PC-3 (cell line): ENCODE data around the gene RGS12. TPM values are rescaled to one million over a fixed set of nuclear protein-coding genes. Genes with fewer than 3 reads are reported as not detected.
"Not testable (repeated sequence)": the region's sequence is repeated elsewhere in the genome, so short reads cannot be mapped to it uniquely, and the experiment has no call there.

Experiments
- ATAC-seq: fragments of 200-7000 bp; cut with Tn5 transposase; 2 replicates; pipeline ENCODE4 v1.9.1; 2020; ENCODE audit warnings: mild to moderate bottlenecking, moderate library complexity
- BruUV-seq: library from RNA; stranded (reverse); fragments of 400-500 nt; replicated peaks from 2 replicates; lab custom pipeline; 2021; lab: Mats Ljungman, UMichigan
- CTCF ChIA-PET: fragments of 300-600 bp; sonication (Branson Sonifier 250); formaldehyde crosslinking; loops from one replicate; lab custom pipeline; 2022; ENCODE audit warnings: antibody characterized with exemption; lab: Charles Lee
- POLR2A ChIA-PET: fragments of 300-600 bp; sonication (Branson Sonifier 250); formaldehyde crosslinking; loops from one replicate; lab custom pipeline; 2022; ENCODE audit warnings: antibody characterized with exemption; ENCODE audit not compliant: unreplicated experiment; lab: Charles Lee
- DNase-seq: peaks from one replicate; pipeline ENCODE4 v3.0.0-alpha.2; 2015
- H2AFZ ChIP-seq: fragments of 300-600 bp; sonication (generic); 2 replicates; pipeline ENCODE4 v1.6.0; 2016; ENCODE audit warnings: antibody characterized with exemption, low read length
- H3F3A ChIP-seq: fragments of 300-600 bp; sonication (generic); one replicate; pipeline ENCODE4 v1.6.0; 2017; ENCODE audit warnings: antibody characterized with exemption, low read length, control low read depth, mild to moderate bottlenecking; ENCODE audit not compliant: unreplicated experiment
- H3K27ac ChIP-seq: fragments of 300-600 bp; sonication (generic); 2 replicates; pipeline ENCODE4 v1.5.1; 2016; ENCODE audit warnings: mild to moderate bottlenecking, low read length
- H3K27me3 ChIP-seq: fragments of 300-600 bp; sonication (generic); 2 replicates; pipeline ENCODE4 v1.6.1; 2016; ENCODE audit warnings: low read length, mixed read lengths
- H3K36me3 ChIP-seq: fragments of 300-600 bp; sonication (generic); 2 replicates; pipeline ENCODE4 v1.6.1; 2016; ENCODE audit warnings: low read depth, mixed run types, low read length, mixed read lengths
- H3K4me1 ChIP-seq: fragments of 300-600 bp; sonication (generic); 2 replicates; pipeline ENCODE4 v1.5.1; 2016; ENCODE audit warnings: low read length; ENCODE audit not compliant: insufficient read depth
- H3K4me2 ChIP-seq: fragments of 300-600 bp; sonication (generic); 2 replicates; pipeline ENCODE4 v1.6.0; 2016; ENCODE audit warnings: low read length
- H3K4me3 ChIP-seq: fragments of 300-600 bp; sonication (generic); 2 replicates; pipeline ENCODE4 v1.5.1; 2016; ENCODE audit warnings: mild to moderate bottlenecking, low read length, mixed read lengths
- H3K79me2 ChIP-seq: fragments of 300-600 bp; sonication (generic); 2 replicates; pipeline ENCODE4 v1.6.1; 2017; ENCODE audit warnings: low read length, mixed read lengths
- H3K9ac ChIP-seq: fragments of 300-600 bp; sonication (generic); 2 replicates; pipeline ENCODE4 v1.6.0; 2016; ENCODE audit warnings: mild to moderate bottlenecking, low read length
- H3K9me2 ChIP-seq: fragments of 300-600 bp; sonication (generic); replicated peaks from 2 replicates; pipeline ENCODE4 v1.6.1; 2016; ENCODE audit warnings: mixed run types, low read length, mixed read lengths
- H3K9me3 ChIP-seq: fragments of 300-600 bp; sonication (generic); 2 replicates; pipeline ENCODE4 v1.6.1; 2016; ENCODE audit warnings: low read length, mixed read lengths
- H4K20me1 ChIP-seq: fragments of 300-600 bp; sonication (generic); 2 replicates; pipeline ENCODE4 v1.6.1; 2016; ENCODE audit warnings: low read length, mixed read lengths
- EZH2 ChIP-seq: fragments of 300-600 bp; sonication (generic); IDR thresholded peaks from one replicate; pipeline ENCODE4 v1.6.1; 2017; ENCODE audit warnings: antibody characterized with exemption, mild to moderate bottlenecking, low read length; ENCODE audit not compliant: unreplicated experiment
- EZH2phosphoT487 ChIP-seq: fragments of 300-600 bp; sonication (generic); IDR thresholded peaks from 2 replicates; pipeline ENCODE4 v1.6.1; 2018; ENCODE audit warnings: mild to moderate bottlenecking, antibody characterized with exemption, low read length, borderline replicate concordance
- intact Hi-C: fragments of 100-400 bp; cut with micrococcal nuclease; formaldehyde crosslinking; loops from 2 replicates; pipeline ENCODE4 v1.9.0; 2023
- total RNA-seq: library from RNA; depleted of rRNA; stranded (reverse); fragments of >200 nt; gene quantifications from 2 replicates; pipeline ENCODE4 v1.2.3, GENCODE V29; 2014
- TF ChIP-seq, protein P1 (sequence below): fragments of 300-600 bp; sonication (generic); conservative IDR thresholded peaks from 2 replicates; pipeline ENCODE4 v1.5.1; 2017; ENCODE audit warnings: antibody characterized with exemption, low read depth, mild to moderate bottlenecking, low read length

RGS12 gene
- total RNA-seq, 1 experiment from 2014 or later = 10.3 TPM

DNA sequence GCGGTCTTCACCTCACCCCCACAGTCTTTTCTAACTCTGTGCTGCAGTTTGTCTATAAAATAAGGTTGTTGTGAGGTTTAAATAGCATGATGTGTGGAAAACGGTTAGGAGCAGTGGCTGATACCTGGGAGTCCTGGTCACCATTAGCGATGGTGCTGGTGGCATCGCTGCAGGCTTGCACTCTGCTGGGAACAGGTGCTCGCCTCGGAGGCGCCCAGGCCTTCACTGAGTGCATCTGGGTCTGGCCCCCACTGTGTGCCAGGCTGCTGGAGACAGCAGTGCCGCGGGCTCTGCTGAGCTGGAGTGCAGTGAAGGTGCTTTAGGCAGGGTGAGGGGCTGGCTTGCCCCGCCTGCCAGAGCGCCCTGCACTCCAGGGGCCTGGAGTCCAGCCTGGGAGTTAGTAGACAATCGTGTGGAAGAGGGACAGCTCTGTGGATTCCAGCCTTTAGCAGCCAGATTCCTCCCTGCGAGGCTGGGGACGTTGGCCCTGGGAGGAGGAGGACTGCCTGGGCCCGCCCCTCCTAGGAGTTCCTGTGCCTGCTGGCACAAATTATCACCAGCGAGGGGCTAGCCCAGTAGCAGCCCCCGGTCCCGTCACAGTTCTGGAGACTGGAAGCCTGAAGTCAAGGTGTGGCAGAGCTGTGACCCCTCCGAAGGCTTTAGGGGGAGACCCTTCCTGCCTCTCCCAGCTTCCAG, 7.3 kb downstream of the RGS12 start:
- Histone ChIP-seq H3K36me3 (no peaks in the 10 kb centered on the region), H4K20me1 (no peaks in the 10 kb centered on the region), H3K9me2 (no peaks in the 10 kb centered on the region), H3K9ac (no peak overlapping the region), H3K79me2 (0 out of 2 replicates have a peak, but pooled peaks cover 3% of the 10 kb centered on the region), H3K4me3 (no peak overlapping the region), H3K9me3 (no peaks in the 10 kb centered on the region), H3F3A (no peaks in the 10 kb centered on the region), H2AFZ (no peak overlapping the region), H3K27ac (no peak overlapping the region), H3K4me1 (no peaks in the 10 kb centered on the region), H3K27me3 (no peaks in the 10 kb centered on the region), H3K4me2 (no peak overlapping the region)
- BruUV-seq = no TSS peak
- POLR2A ChIA-PET = no interaction called here
- TF ChIP-seq EZH2phosphoT487 (no peak), EZH2 (no peak)
- TF ChIP-seq, protein P1, sequence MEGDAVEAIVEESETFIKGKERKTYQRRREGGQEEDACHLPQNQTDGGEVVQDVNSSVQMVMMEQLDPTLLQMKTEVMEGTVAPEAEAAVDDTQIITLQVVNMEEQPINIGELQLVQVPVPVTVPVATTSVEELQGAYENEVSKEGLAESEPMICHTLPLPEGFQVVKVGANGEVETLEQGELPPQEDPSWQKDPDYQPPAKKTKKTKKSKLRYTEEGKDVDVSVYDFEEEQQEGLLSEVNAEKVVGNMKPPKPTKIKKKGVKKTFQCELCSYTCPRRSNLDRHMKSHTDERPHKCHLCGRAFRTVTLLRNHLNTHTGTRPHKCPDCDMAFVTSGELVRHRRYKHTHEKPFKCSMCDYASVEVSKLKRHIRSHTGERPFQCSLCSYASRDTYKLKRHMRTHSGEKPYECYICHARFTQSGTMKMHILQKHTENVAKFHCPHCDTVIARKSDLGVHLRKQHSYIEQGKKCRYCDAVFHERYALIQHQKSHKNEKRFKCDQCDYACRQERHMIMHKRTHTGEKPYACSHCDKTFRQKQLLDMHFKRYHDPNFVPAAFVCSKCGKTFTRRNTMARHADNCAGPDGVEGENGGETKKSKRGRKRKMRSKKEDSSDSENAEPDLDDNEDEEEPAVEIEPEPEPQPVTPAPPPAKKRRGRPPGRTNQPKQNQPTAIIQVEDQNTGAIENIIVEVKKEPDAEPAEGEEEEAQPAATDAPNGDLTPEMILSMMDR = no peak
- intact Hi-C loops = no loop called here
- CTCF ChIA-PET = no interaction called here
- DNase-seq = no peak
- ATAC-seq = no peak

DNA sequence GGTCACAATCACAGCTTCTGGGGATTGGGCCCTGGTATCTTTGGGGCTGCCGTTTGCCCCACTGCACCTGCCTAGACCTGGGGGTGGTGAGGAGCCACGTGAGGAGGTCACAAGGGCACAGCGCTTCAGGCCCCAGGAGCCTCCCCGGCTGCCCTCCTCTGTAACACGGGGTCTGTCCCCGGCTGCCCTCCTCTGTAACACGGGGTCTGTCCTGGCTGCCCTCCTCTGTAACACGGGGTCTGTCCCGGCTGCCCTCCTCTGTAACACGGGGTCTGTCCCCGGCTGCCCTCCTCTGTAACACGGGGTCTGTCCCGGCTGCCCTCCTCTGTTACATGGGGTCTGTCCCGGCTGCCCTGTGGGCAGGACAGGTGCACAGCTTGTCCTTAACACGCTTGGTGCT, 8.1 kb downstream of the RGS12 start:
- ATAC-seq, BruUV-seq, POLR2A ChIA-PET, H3K4me3 ChIP-seq, CTCF ChIA-PET, H2AFZ ChIP-seq, H3K79me2 ChIP-seq, H3K4me1 ChIP-seq, H3K36me3 ChIP-seq, H3K27me3 ChIP-seq, H3K27ac ChIP-seq, intact Hi-C loops, DNase-seq, H3K9me2 ChIP-seq, H3K4me2 ChIP-seq, H3K9ac ChIP-seq, H4K20me1 ChIP-seq, H3F3A ChIP-seq, H3K9me3 ChIP-seq: not testable (repeated sequence)

DNA sequence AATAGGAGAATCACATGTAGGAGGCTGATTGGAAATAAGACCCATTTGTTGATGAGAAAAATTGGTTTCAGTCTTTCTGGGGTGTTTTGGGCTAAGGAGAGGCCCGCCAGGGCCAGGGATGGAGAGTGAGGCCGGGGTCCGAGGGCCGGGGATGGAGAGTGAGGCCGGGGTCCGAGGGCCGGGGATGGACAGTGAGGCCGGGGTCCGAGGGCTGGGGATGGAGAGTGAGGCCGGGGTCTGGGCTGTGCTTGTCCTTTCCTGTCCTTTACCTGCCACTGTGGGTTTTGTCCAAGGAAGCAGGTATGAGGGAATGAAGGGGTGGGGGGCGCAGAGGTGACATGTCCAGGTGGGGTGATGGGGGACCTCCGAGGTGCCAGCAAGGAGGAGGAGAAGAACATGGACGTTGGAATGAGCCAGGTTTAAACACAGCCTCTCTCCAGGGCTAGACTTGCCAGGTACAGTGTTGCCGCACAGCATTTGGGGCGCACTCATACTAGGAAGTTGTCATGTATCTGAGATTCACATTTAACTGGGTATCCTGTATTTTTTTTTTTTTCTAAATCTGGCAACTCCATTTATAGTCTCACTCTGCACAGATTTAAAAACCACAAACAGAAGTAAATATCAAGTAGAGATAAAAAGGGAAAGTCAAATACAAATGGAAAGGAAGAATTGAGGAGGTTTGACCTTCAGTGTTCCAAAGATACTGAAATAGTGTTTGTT, 8.8 kb downstream of the RGS12 start:
- H3K9me2 ChIP-seq = no peaks in the 10 kb centered on the region
- 0 out of 2 replicates have a peak, but pooled peaks cover 3% of the 10 kb centered on the region for H3K79me2 ChIP-seq
- H3K4me3 ChIP-seq = no peak overlapping the region
- H2AFZ ChIP-seq = no peak overlapping the region
- DNase-seq = no peak
- no peaks in the 10 kb centered on the region for H3K36me3 ChIP-seq
- TF ChIP-seq EZH2 (no peak), EZH2phosphoT487 (no peak)
- H3K4me2 ChIP-seq = no peak overlapping the region
- H3K27me3 ChIP-seq = no peaks in the 10 kb centered on the region
- intact Hi-C loops = no loop called here
- ChIA-PET CTCF (no interaction called here), POLR2A (no interaction called here)
- H4K20me1 ChIP-seq = no peaks in the 10 kb centered on the region
- no peaks in the 10 kb centered on the region for H3K9me3 ChIP-seq
- no peak for ATAC-seq
- no TSS peak for BruUV-seq
- no peaks in the 10 kb centered on the region for H3F3A ChIP-seq
- H3K9ac ChIP-seq = no peak overlapping the region
- H3K27ac ChIP-seq = no peak overlapping the region
- no peaks in the 10 kb centered on the region for H3K4me1 ChIP-seq
